ENCODE data around the gene CACNA1F.

Gene CACNA1F

GRCh38 chrX:49233176-49233575 lies at the start of gene CACNA1F:
TSS of gene CACNA1F (minus strand) at chrX:49233340. CDS start at chrX:49233309, 31 bp downstream.
- TF ChIP-seq CTCF (conservative IDR thresholded peaks at IDR 0.05) (no peak), ZFX (IDR thresholded peaks at IDR 0.05) (no peak)

GRCh38 chrX:49282647-49283011 lies 49.5 kb upstream of the CACNA1F start:
- TF ChIP-seq ZFX (IDR thresholded peaks at IDR 0.05) (no peak), CTCF (conservative IDR thresholded peaks at IDR 0.05) (no peak)
- H3K27ac ChIP-seq: no peak overlapping the region

More at GRCh38 chrX:49233176-49233575, at the start of gene CACNA1F:
- no peak within 1 kb of the TSS for H3K27ac ChIP-seq

- H3K27ac ChIP-seq: no peak overlapping the region
- no peak for TF ChIP-seq ZFX (IDR thresholded peaks at IDR 0.05)
- TF ChIP-seq CTCF (conservative IDR thresholded peaks at IDR 0.05): no peak
Observed at GRCh38 chrX:49278081-49278480, 44.9 kb upstream of the CACNA1F start.

- H3K27ac ChIP-seq: no peak overlapping the region
- TF ChIP-seq ZFX (IDR thresholded peaks at IDR 0.05): no peak
- TF ChIP-seq CTCF (conservative IDR thresholded peaks at IDR 0.05): no peak
Observed at GRCh38 chrX:49277535-49277830, 44.3 kb upstream of the CACNA1F start.

- no peak for TF ChIP-seq ZFX (IDR thresholded peaks at IDR 0.05)
- TF ChIP-seq CTCF (conservative IDR thresholded peaks at IDR 0.05): no peak
- H3K27ac ChIP-seq: no peak overlapping the region
Observed at GRCh38 chrX:49276671-49277534, 43.8 kb upstream of the CACNA1F start.

GRCh38 chrX:49276207-49276606 lies 43.1 kb upstream of the CACNA1F start:
- TF ChIP-seq ZFX (IDR thresholded peaks at IDR 0.05): no peak
- TF ChIP-seq CTCF (conservative IDR thresholded peaks at IDR 0.05): no peak
- no peak overlapping the region for H3K27ac ChIP-seq

GRCh38 chrX:49273181-49273727 lies 40.1 kb upstream of the CACNA1F start:
- no peak for TF ChIP-seq CTCF (conservative IDR thresholded peaks at IDR 0.05)
- TF ChIP-seq ZFX (IDR thresholded peaks at IDR 0.05): no peak
- no peak overlapping the region for H3K27ac ChIP-seq
